Peyer's patch (tissue), 4 donors: ENCODE measurements around the gene DUS2. TPM values are rescaled to one million over a fixed set of nuclear protein-coding genes. Genes with fewer than 3 reads are reported as not detected.
A peak's percentile ranks its signal among the peaks of the same experiment; 100 is the strongest.

Experiments used
- DNase-seq, 3 donors: peaks; one replicate each; pipeline ENCODE4 v3.0.0-alpha.2; 2017 to 2019
- H3K27ac ChIP-seq, 4 donors: fragments of 200-600 bp; sonication (generic); one replicate each; pipeline ENCODE4 v1.5.1; 2016 to 2019
- H3K27me3 ChIP-seq, 2 donors: fragments of 200-600 bp; sonication (generic); one replicate each; pipeline ENCODE4 v1.5.1; 2019
- H3K36me3 ChIP-seq, 3 donors: fragments of 200-600 bp; sonication (generic); one replicate each; pipeline ENCODE4 v1.5.1; 2016 to 2019
- H3K4me1 ChIP-seq, 4 donors: fragments of 200-600 bp; sonication (generic); one replicate each; pipeline ENCODE4 v1.5.1; 2016 to 2019
- H3K4me3 ChIP-seq, 4 donors: fragments of 200-600 bp; sonication (generic); 1 replicate in 3 of 4; 2 replicates in 1 of 4; pipeline ENCODE4 v1.5.1; 2016 to 2019; ENCODE audit warnings: mild to moderate bottlenecking in 1 of 4
- H3K9me3 ChIP-seq, 4 donors: fragments of 200-600 bp; sonication (generic); one replicate each; pipeline ENCODE4 v1.5.1; 2016 to 2019; ENCODE audit warnings: mild to moderate bottlenecking in 1 of 4
- POLR2A ChIP-seq, 2 donors: fragments of 450-650 bp; IDR thresholded peaks; one replicate each; pipeline ENCODE4 v1.5.1; 2017; ENCODE audit warnings: antibody characterized with exemption in 2 of 2, mild to moderate bottlenecking in 2 of 2, moderate library complexity in 2 of 2
- total RNA-seq, 4 donors: library from RNA; depleted of rRNA; stranded (reverse); fragments of >200 nt; gene quantifications; one replicate each; pipeline ENCODE4 v1.1.0, GENCODE V29; 2016
- TF ChIP-seq, protein P1 (sequence below), 6 experiments: fragments of 450-650 bp in 4 of 6; fragments of 200-600 bp in 2 of 6; sonication (generic) in 1 of 6; IDR thresholded peaks; one replicate each; pipeline ENCODE4 v1.5.1; 2017 to 2019; ENCODE audit warnings: antibody characterized with exemption in 6 of 6, mild to moderate bottlenecking in 3 of 6, moderate library complexity in 1 of 6

The DUS2 gene
- total RNA-seq, 4 donors from 2014 or later: 15.3 to 38.8 (median 21.2) TPM

DNA sequence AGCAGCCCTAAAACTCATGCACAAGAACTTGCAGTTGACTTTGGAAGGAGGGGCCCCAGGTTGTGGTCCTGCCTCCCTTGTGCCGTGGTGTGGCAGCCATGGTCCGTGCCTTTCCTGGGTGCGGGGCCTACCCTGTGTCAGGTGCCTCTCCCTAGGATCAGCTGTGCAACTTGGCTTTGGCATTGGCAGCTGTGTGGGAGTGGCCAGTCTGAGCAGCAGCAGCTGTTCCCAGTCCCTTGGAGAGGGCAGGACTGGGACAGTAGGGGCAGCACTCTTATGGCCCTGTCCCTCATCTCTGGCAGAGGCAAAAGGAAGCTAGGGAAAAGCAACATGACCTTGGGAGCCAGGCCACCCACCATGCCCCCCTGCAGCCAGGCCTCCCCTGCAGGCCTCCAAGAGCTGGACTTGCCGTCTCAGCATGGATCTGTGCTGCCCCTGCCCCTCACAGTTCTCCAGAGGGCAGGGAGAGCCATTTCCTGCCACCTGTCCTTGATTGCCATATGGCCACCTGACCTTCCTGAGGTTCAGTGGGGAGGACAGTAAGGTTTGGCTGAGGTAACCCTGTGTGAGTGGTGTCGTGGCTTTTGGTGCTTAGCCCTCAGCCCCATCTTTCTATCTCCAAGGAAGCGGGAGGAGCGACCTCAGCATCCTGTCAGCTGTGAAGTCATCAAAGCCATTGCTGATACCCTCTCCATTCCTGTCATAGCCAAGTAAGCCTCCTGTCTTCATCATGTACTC is 46.6 kb downstream of the DUS2 start:
- DNase-seq: peak in 2 of 3 donors; percentile 82 to 83
- peak overlapping the region in 3 of 4 donors; percentile 22 to 58 (median 38) for H3K27ac ChIP-seq

DNA sequence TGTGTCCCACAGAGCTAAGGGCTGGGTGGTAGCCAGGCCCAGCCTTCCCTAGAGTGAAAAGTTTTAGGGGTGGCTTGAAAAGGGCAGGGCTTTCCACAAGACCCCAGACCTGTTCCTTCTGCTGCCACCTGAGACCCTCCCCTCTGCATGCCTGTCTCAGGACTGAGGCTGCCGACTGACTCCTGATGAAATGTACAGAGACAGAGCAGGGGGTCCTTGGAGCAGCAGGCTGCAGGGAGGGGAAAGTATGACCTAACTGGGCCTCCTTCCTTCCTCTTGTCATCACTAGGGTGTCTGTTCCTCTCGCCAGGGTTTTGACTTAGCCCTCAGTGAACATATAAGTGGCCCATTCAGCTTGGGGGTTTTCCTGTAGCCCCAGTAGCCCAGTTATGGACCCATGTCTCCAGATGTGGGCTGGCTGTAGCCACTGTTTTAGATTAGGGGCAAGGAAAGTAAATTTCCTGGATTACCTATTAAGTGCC is 47.2 kb downstream of the DUS2 start:
- H3K36me3 ChIP-seq: peaks cover 0 to 24% (median 0%) of the 10 kb centered on the region in 3 donors
- H3K27ac ChIP-seq: peak overlapping the region in 3 of 4 donors; percentile 22 to 58 (median 38)
- H3K4me1 ChIP-seq: peaks cover 0 to 37% (median 34%) of the 10 kb centered on the region in 4 donors
- H3K9me3 ChIP-seq: no peaks in the 10 kb centered on the region
- H3K27me3 ChIP-seq: no peaks in the 10 kb centered on the region
- TF ChIP-seq POLR2A (IDR thresholded peaks at IDR 0.05): no peak
- TF ChIP-seq, protein P1, sequence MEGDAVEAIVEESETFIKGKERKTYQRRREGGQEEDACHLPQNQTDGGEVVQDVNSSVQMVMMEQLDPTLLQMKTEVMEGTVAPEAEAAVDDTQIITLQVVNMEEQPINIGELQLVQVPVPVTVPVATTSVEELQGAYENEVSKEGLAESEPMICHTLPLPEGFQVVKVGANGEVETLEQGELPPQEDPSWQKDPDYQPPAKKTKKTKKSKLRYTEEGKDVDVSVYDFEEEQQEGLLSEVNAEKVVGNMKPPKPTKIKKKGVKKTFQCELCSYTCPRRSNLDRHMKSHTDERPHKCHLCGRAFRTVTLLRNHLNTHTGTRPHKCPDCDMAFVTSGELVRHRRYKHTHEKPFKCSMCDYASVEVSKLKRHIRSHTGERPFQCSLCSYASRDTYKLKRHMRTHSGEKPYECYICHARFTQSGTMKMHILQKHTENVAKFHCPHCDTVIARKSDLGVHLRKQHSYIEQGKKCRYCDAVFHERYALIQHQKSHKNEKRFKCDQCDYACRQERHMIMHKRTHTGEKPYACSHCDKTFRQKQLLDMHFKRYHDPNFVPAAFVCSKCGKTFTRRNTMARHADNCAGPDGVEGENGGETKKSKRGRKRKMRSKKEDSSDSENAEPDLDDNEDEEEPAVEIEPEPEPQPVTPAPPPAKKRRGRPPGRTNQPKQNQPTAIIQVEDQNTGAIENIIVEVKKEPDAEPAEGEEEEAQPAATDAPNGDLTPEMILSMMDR (IDR thresholded peaks at IDR 0.05): no peak
- DNase-seq: peak in 2 of 3 donors; percentile 16 to 42
- H3K4me3 ChIP-seq: no peak overlapping the region

More for the DNA sequence above, 46.6 kb downstream of the DUS2 start:
- Histone ChIP-seq H3K4me3 (no peak overlapping the region), H3K27me3 (no peaks in the 10 kb centered on the region), H3K36me3 (peaks cover 0 to 17% (median 0%) of the 10 kb centered on the region in 3 donors), H3K4me1 (peaks cover 0 to 37% (median 30%) of the 10 kb centered on the region in 4 donors), H3K9me3 (no peaks in the 10 kb centered on the region)
- no peak for TF ChIP-seq POLR2A (IDR thresholded peaks at IDR 0.05)
- TF ChIP-seq, protein P1 (IDR thresholded peaks at IDR 0.05): peak in 1 of 6 experiments; percentile 48

DNA sequence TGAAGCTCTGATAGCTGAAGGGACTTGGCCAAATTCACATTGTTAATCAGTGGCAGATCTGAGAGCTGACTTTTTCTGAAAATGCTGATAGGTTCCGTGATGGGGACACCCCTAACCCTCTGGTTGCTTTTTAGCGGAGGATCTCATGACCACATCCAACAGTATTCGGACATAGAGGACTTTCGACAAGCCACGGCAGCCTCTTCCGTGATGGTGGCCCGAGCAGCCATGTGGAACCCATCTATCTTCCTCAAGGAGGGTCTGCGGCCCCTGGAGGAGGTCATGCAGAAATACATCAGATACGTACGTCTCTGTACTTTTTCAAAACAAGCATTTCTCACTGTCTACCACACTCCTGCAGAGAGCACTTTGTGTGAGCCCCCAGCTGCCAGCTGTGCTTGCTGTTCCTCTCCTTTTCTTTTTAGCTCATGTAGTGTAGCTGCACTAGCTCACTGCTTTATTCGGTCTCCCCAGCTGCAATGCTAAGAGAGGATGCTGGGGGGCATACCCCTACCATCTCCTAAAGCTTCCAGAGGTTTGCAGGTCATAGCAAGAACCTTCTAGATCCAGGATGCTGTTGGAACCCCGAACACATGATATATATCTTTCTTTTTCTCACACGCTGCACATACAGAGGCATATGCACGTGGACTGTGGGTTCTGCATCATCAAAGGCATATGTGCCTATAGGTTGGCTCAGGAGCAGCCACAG is 47.9 kb downstream of the DUS2 start:
- H3K4me1 ChIP-seq: peaks cover 0 to 43% (median 37%) of the 10 kb centered on the region in 4 donors
- H3K27ac ChIP-seq: peak overlapping the region in 1 of 4 donors; percentile 58
- no peaks in the 10 kb centered on the region for H3K9me3 ChIP-seq
- peaks cover 0 to 30% (median 0%) of the 10 kb centered on the region in 3 donors for H3K36me3 ChIP-seq
- peak in 2 of 3 donors; percentile 41 to 55 for DNase-seq
- no peak overlapping the region for H3K4me3 ChIP-seq
- H3K27me3 ChIP-seq: no peaks in the 10 kb centered on the region
- TF ChIP-seq, protein P1 (IDR thresholded peaks at IDR 0.05): peak in 1 of 6 experiments; percentile 6
- TF ChIP-seq POLR2A (IDR thresholded peaks at IDR 0.05): no peak

DNA sequence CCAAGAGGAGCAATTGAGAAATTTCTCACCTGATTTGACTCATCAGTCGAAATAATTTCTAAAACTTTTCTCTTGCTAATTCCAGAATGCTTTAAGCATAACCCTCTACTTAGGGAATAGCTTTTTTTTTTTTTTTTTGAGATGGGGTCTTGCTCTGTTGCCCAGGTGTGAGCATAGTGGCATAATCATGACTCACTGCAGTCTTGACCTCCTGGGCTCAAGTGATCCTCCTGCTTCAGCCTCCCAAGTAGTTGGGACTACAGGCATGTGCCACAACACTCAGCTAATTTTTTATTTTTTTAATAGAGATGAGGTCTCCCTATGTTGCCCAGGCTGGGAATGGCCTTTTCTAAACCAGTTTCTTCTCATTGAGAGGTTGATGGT is 48.4 kb downstream of the DUS2 start:
- peak overlapping the region in 2 of 4 donors; percentile 60 to 83 for H3K27ac ChIP-seq
- H3K4me3 ChIP-seq: no peak overlapping the region
- DNase-seq: no peak
- no peaks in the 10 kb centered on the region for H3K27me3 ChIP-seq
- H3K4me1 ChIP-seq: peaks cover 0 to 46% (median 37%) of the 10 kb centered on the region in 4 donors
- no peaks in the 10 kb centered on the region for H3K9me3 ChIP-seq
- TF ChIP-seq, protein P1 (IDR thresholded peaks at IDR 0.05): no peak
- TF ChIP-seq POLR2A (IDR thresholded peaks at IDR 0.05): no peak
- H3K36me3 ChIP-seq: peaks cover 0 to 34% (median 0%) of the 10 kb centered on the region in 3 donors

DNA sequence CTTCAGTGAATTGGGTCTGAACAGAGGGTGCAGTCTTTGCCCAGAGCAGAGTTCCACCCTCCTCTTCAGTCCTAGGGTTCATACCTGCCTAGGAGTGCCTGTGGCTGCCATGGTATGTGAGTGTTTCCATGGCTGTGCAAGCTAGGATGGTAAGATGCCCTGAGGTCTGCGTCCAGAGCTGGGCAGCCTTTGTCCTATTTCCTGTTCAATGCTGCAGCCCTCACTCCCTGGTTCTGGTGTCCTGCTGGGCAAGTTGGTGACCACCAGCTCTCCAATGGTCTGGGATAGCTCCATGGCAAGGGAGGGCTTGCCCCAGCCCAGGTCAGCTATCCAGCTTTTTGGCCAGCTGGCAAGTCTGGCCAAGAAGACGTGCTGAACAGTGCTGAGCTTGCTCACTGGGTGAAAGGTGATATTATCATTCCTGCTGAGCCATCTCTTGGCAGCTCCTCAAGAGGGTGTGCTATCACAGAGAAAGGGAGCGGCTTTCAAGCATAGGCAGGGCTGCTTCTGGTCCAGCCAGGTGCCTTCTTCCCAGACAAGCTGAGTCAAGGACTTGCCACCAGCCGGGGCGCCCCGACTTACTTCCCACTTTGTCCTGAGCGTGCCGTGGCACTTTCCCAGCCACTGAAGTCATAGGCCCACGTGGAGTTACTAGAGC is 49.1 kb downstream of the DUS2 start:
- Histone ChIP-seq H3K4me3 (no peak overlapping the region), H3K27me3 (no peaks in the 10 kb centered on the region), H3K27ac (peak overlapping the region in 2 of 4 donors; percentile 60 to 83), H3K9me3 (no peaks in the 10 kb centered on the region), H3K36me3 (peaks cover 0 to 36% (median 0%) of the 10 kb centered on the region in 3 donors), H3K4me1 (peaks cover 0 to 46% (median 37%) of the 10 kb centered on the region in 4 donors)
- peak in 2 of 3 donors; percentile 83 to 90 for DNase-seq
- TF ChIP-seq POLR2A (IDR thresholded peaks at IDR 0.05): peak in 1 of 2 donors; percentile 37
- TF ChIP-seq, protein P1 (IDR thresholded peaks at IDR 0.05): no peak
